Mesodermal cell (in vitro differentiated cells): ENCODE measurements around the gene STX18.
"Not testable (repeated sequence)": the region's sequence is repeated elsewhere in the genome, so short reads cannot be mapped to it uniquely, and the experiment has no call there.

Source experiments
- H3K27ac ChIP-seq: 2 replicates; pipeline ENCODE4 v1.7.0; 2013; ENCODE audit warnings: mild to moderate bottlenecking, low read depth, low read length, moderate library complexity; ENCODE audit not compliant: severe bottlenecking
- H3K36me3 ChIP-seq: 2 replicates; pipeline ENCODE4 v1.7.1; 2013; ENCODE audit warnings: mild to moderate bottlenecking, low read length, moderate library complexity; ENCODE audit not compliant: control insufficient read depth, insufficient read depth
- H3K4me1 ChIP-seq: one replicate; pipeline ENCODE4 v1.7.1; 2013; ENCODE audit warnings: mild to moderate bottlenecking, low read length; ENCODE audit not compliant: insufficient read depth, control insufficient read depth, poor library complexity, severe bottlenecking
- H3K4me3 ChIP-seq: 2 replicates; pipeline ENCODE4 v1.7.0; 2013; ENCODE audit warnings: low read length, control low read depth, mild to moderate bottlenecking; ENCODE audit not compliant: insufficient read depth, poor library complexity, severe bottlenecking; ENCODE audit errors: extremely low read depth
- H3K9me3 ChIP-seq: 2 replicates; pipeline ENCODE4 v1.7.1; 2013; ENCODE audit warnings: mild to moderate bottlenecking, low read length, moderate library complexity; ENCODE audit not compliant: control insufficient read depth
- WGBS, 2 experiments: methylation state at CpG; one replicate each; pipeline ENCODE4 v1.1.5; 2013; ENCODE audit warnings: missing lambda C conversion rate in 2 of 2; ENCODE audit not compliant: insufficient coverage in 2 of 2; 5-methylcytosine and 5-hydroxymethylcytosine counted together

Gene STX18

GRCh38 chr4:4480685-4481398 is 61.0 kb downstream of the STX18 start:
- H3K4me1 ChIP-seq, result peaks cover 10% of the 10 kb centered on the region
- peaks cover 4% of the 10 kb centered on the region for H3K36me3 ChIP-seq
- no peaks in the 10 kb centered on the region for H3K9me3 ChIP-seq
- no peak overlapping the region for H3K4me3 ChIP-seq
- 36 to 43% methylated on average over 3 to 6 of the region's 6 CpGs for WGBS, 2 experiments
- peak overlapping the region; percentile 87 for H3K27ac ChIP-seq

GRCh38 chr4:4480205-4480604 is 61.6 kb downstream of the STX18 start:
- peaks cover 4% of the 10 kb centered on the region for H3K36me3 ChIP-seq
- WGBS, 2 experiments, result 70 to 75% methylated on average over 6 of the region's 7 CpGs
- no peak overlapping the region for H3K4me3 ChIP-seq
- H3K4me1 ChIP-seq, result peaks cover 6% of the 10 kb centered on the region
- peak overlapping the region; percentile 87 for H3K27ac ChIP-seq
- H3K9me3 ChIP-seq, result no peaks in the 10 kb centered on the region

- WGBS, 2 experiments, result 92 to 100% methylated on average over 1 to 2 of the region's 2 CpGs
- no peak overlapping the region for H3K4me3 ChIP-seq
- no peaks in the 10 kb centered on the region for H3K9me3 ChIP-seq
- H3K4me1 ChIP-seq, result peaks cover 9% of the 10 kb centered on the region
- no peak overlapping the region for H3K27ac ChIP-seq
- H3K36me3 ChIP-seq, result peaks cover 4% of the 10 kb centered on the region
Observed at GRCh38 chr4:4479366-4479765, 62.5 kb downstream of the STX18 start.

- Histone ChIP-seq H3K9me3 (no peaks in the 10 kb centered on the region), H3K4me3 (no peak overlapping the region), H3K27ac (no peak overlapping the region), H3K36me3 (peaks cover 4% of the 10 kb centered on the region), H3K4me1 (peaks cover 18% of the 10 kb centered on the region)
- 87 to 100% methylated on average over 7 of the region's 10 CpGs for WGBS, 2 experiments
Observed at GRCh38 chr4:4477796-4478195, 64.1 kb downstream of the STX18 start.

- WGBS, 2 experiments, result 93 to 100% methylated on average over 3 of the region's 3 CpGs
Observed at GRCh38 chr4:4477391-4477790, 64.5 kb downstream of the STX18 start.

GRCh38 chr4:4474476-4474875 is 67.4 kb downstream of the STX18 start:
- Histone ChIP-seq H3K9me3 (no peaks in the 10 kb centered on the region), H3K4me3 (no peak overlapping the region), H3K36me3 (peaks cover 22% of the 10 kb centered on the region), H3K27ac (no peak overlapping the region), H3K4me1 (peaks cover 12% of the 10 kb centered on the region)
- 100% methylated on average over 1 to 2 of the region's 3 CpGs for WGBS, 2 experiments

More at GRCh38 chr4:4477391-4477790, 64.5 kb downstream of the STX18 start:
- Histone ChIP-seq H3K9me3 (no peaks in the 10 kb centered on the region), H3K4me1 (peaks cover 18% of the 10 kb centered on the region), H3K27ac (no peak overlapping the region), H3K4me3 (no peak overlapping the region), H3K36me3 (peaks cover 4% of the 10 kb centered on the region)

GRCh38 chr4:4472344-4472958 is 69.4 kb downstream of the STX18 start:
- H3K4me1 ChIP-seq, result peaks cover 12% of the 10 kb centered on the region
- H3K27ac ChIP-seq, result no peak overlapping the region
- peaks cover 36% of the 10 kb centered on the region for H3K36me3 ChIP-seq
- no peaks in the 10 kb centered on the region for H3K9me3 ChIP-seq
- 91 to 94% methylated on average over 8 of the region's 8 CpGs for WGBS, 2 experiments
- H3K4me3 ChIP-seq, result no peak overlapping the region

- 78 to 95% methylated on average over 2 of the region's 3 CpGs for WGBS, 2 experiments
- no peaks in the 10 kb centered on the region for H3K9me3 ChIP-seq
- H3K4me1 ChIP-seq, result peaks cover 12% of the 10 kb centered on the region
- peaks cover 48% of the 10 kb centered on the region for H3K36me3 ChIP-seq
- no peak overlapping the region for H3K4me3 ChIP-seq
- H3K27ac ChIP-seq, result no peak overlapping the region
Observed at GRCh38 chr4:4471195-4471594, 70.7 kb downstream of the STX18 start.

GRCh38 chr4:4470208-4470607 is 71.6 kb downstream of the STX18 start:
- Histone ChIP-seq H3K36me3 (peaks cover 58% of the 10 kb centered on the region), H3K27ac (no peak overlapping the region), H3K4me3 (no peak overlapping the region), H3K4me1 (peaks cover 12% of the 10 kb centered on the region), H3K9me3 (no peaks in the 10 kb centered on the region)
- WGBS, 2 experiments, result 100% methylated on average over 1 of the region's 3 CpGs; no CpG with 5 or more reads in 1 of the 2 experiments

GRCh38 chr4:4465238-4465637 is 76.6 kb downstream of the STX18 start:
- peaks cover 53% of the 10 kb centered on the region for H3K36me3 ChIP-seq
- 80 to 90% methylated on average over 1 to 2 of the region's 3 CpGs for WGBS, 2 experiments
- not testable (repeated sequence) for H3K27ac ChIP-seq, H3K9me3 ChIP-seq, H3K4me3 ChIP-seq
- H3K4me1 ChIP-seq, result peaks cover 13% of the 10 kb centered on the region

GRCh38 chr4:4462970-4463369 is 78.9 kb downstream of the STX18 start:
- Histone ChIP-seq H3K9me3 (no peaks in the 10 kb centered on the region), H3K4me1 (peaks cover 18% of the 10 kb centered on the region), H3K27ac (no peak overlapping the region), H3K4me3 (no peak overlapping the region), H3K36me3 (peaks cover 40% of the 10 kb centered on the region)
- 43 to 61% methylated on average over 1 to 2 of the region's 3 CpGs for WGBS, 2 experiments
